ENCODE data around the gene REPIN1.

REPIN1 gene

DNA sequence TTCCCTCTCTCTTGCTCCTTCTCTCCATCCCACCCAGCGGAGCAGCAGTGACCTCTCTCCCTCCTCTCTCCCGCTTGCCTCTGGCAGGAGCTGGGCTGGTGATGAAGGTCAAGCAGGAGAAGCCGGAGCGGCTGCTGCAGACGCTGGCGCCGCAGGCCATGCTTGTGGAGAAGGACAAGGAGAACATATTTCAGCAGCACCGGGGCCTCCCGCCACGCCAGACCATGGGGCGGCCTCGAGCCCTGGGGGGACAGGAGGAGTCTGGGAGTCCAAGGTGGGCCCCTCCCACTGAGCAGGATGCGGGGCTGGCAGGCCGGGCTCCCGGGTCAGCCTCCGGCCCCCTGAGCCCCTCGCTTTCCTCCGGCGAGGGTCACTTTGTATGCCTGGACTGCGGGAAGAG lies 27.8 kb downstream of the REPIN1 start:
- no peak for DNase-seq (ENCODE audit: low read depth)

DNA sequence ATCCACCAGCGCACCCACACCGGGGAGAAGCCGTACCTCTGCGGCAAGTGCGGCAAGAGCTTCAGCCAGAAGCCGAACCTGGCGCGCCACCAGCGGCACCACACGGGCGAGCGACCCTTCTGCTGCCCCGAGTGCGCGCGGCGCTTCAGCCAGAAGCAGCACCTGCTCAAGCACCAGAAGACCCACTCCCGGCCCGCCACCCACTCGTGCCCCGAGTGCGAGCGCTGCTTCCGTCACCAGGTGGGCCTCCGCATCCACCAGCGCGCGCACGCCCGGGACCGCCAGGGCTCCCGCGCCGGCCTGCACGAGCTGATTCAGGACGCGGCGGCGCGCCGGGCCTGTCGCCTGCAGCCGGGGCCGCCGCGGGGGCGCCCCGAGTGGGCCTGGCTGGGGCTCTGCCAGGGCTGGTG lies 28.2 kb downstream of the REPIN1 start:
- no peak for DNase-seq (ENCODE audit: low read depth)

DNA sequence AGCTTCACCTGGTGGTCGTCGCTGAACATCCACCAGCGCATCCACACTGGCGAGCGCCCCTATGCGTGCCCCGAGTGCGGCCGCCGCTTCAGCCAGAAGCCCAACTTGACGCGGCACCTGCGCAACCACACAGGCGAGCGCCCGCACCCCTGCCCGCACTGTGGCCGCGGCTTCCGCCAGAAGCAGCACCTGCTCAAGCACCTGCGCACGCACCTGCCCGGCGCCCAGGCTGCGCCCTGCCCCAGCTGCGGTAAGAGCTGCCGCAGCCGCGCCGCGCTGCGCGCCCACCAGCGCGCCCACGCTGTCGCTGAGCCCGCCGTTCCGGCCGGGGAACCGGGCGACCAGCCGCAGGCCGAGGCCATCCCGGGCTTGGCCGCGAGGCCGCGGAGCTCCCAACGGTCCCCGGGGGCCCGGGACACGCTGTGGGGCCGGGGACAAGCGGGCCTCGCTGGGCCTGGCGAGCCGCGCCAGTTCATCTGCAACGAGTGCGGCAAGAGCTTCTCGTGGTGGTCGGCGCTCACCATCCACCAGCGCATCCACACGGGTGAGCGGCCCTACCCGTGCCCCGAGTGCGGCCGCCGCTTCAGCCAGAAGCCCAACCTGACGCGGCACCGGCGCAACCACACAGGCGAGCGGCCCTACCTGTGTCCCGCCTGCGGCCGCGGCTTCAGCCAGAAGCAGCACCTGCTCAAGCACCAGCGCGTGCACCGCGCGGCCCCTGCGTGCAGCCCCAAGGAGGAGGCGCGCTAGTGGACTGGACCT lies 28.9 kb downstream of the REPIN1 start:
- no peak for DNase-seq (ENCODE audit: low read depth)

DNA sequence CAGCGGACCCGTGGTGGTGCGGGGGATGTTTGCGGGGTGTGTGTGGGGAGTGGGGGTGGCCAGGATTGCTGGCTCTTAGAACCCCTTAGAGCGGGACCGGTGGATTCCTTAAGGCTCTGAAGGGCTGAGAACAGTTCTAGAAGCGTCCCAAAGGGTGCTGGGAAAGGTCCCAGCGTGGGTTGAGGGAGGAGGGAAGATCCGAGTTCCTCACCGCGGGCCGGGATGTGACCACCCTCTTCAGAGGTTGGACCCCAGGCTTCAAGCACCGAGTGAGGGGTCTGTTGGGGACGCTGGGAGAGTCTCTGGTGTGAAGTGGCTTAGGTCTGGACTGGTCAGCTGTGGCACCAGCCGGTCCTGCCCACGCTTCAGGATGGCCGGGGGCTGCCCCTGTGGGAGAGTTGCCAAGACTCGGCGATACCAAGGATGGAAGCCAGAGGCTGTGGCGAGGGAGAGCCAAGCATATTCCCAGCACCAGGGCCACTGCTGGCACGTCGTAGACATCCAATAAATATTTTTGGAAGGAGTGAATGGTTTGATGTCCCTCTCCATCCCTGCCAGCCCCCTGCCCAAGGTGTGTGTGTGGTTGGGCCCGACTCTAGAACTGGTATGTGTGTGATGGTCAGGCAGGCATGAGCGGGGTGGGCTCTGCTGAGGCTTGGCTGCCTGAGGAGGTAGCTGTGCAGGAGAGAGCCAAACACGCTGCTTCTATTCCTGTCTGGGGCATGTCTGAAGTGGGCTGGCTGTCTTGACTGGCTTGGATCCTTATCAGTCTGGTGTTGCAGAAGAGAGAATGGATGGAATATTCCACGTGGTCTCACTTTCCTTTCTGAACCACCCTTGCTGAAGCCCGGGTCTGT lies 29.7 kb downstream of the REPIN1 start:
- no peak for DNase-seq (ENCODE audit: low read depth)

DNA sequence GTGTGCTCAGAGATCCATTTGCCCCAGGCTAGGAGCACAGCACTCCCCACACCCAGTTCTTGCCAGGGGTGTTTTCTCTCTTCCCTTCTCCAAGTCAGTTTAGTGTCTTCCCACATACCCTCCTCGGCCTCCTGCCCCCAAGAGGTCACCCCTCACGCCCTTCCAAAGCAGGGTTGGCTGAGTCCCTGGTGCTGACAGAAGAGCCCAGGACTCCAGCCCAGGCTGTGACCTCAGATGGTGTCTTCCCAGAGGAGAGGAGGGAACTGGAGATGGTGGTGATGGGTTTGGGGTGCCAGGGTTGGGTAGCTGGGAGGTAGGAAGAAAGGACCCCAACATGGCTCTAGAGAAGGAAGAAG lies 30.3 kb downstream of the REPIN1 start:
- DNase-seq (ENCODE audit: low read depth), result no peak

DNA sequence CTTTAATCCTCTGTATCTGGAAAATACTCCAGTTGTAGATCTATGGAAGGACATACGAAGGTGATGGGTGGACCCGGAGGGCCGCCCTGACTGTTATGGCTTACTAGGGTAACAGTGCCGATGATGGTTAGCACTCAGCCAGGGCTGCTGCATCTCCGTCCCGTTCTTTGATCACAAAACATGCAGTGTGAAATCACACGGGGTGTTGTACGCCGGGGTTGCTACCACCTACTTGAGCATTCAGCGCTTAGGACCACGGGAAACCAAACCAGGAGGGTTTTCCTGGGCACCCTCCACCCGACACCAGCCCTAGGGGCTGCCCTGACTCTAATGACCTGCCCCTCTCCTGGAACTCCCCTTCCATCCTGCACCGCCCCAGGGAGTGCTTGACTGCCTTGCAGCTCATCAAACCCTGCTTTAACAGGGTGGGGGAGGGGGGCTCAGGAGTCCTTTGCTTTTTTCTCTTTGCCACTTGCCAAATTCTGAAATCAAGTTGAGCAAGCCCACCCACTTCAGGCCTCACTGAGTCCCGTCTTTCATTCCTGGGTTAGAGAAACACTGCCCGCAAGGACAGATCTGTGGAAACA lies 30.9 kb downstream of the REPIN1 start:
- DNase-seq (ENCODE audit: low read depth), result no peak

DNA sequence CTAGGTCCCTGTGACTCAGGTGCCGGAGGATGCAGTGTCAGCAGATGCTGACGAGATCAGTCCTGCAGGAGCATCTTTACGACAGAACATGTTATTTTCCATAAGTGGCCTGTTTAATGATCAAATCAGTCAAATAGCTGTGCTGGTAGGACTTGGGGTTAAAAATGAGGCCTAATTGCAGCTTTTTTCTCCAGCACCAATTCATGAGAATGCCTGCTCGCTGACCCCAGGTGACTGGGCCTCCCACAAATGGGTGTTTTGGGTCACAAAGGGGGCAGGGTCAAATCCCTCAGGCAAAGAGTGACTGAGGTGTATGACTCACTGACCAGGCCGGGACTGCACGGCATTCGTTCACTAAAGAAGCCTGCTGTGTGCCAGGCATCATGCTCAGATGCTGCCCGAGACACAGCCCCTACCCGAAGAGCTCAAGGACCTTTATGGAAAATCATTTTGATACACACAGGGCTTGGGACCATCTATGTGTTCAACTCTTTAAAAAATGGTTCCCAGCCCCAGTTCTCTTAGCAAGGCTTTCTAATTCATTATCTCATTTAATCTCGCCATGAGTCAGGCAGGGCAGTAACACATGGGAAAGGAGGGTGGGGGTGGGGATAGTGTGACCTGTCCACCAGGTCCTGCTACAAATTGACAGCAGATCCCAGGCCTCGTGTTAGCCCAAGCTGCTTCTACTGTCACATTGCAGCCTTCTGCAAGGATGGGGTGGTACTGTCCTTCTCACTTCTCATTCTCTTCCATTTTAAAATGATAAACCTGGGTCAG lies 31.6 kb downstream of the REPIN1 start:
- DNase-seq (ENCODE audit: low read depth), result no peak

DNA sequence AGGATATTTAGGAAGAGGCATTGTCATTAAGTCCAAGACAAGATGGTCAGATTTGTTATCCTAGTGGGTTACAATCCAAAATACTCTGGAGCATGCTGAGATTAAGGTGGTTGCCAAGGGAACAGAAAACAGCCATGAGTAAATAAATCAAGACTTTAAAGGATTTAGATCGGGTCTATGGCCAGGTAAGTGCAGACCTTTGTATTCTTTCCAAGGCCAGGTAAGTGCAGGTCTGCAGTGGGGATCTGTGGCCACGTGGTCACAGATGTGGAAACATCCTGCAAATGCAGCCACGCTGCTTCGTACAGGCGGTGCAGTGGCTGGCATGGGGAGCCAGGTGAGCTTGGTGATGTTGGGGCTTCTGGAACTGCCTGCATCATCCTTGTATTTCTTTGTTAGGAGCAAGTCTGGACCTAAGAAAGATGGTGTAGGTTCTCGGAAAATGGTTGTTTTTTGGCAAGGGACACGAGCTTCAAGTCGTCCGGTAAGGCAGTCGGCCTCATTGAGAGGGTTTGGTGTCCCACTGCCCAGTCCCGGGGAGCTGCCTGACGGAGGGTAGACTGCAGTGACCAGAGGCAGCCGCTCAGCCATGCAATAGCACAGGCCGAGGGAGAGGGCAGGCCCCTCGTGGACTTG lies 32.3 kb downstream of the REPIN1 start:
- DNase-seq (ENCODE audit: low read depth), result no peak

DNA sequence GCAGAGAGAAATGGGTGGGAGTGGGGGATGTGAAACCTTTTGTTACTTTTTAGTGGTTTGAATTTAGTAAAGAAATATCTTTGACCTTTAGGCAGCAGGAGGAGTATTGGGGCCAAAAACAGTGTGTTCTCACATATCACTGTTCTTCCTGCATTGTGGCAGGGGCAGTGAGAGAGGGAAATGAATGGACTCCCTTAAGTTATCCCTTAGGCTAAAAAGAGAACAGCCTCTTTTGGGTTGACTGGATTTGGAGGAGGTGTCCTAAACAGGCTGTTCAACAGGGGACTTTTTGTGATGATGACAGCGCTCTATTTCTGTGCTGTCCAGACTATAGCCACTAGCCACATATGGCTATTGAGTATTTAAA lies 32.8 kb downstream of the REPIN1 start:
- no peak for DNase-seq (ENCODE audit: low read depth)

DNA sequence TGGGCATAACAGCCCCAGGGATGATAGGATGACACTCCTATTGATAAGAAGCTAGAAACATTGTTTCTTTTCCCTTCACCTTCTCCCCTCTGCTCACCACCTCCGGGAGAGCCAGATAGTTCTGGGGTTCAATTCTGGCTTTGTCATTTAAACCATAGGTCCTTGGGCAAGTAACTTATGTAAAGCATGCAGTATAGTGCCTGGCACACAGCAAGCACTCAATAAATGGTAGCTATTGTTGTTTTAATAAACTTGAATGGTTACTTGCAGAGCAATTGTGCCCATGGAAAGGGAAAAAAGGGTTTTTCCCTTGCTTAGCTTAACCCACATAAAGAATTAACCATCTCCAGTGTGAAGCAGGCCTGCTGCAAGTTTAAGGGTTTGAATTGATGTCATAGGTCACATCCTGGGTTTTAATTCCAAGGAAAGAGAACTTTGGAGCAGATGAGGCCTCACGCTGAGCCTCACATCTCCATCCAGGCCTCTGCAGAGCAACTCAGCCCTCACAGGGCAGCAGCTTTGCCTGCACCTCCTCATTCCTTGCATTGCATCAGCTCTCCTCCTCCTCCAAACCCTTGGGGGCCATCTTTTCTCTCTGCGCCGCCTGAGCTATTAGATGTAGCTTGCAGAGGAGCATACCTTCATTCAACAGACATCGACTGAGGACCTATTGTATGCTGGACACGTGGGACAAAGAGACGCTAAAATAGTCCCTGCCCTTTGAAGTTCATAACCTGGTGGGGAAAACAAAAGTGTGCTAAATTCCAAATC lies 33.4 kb downstream of the REPIN1 start:
- no peak for DNase-seq (ENCODE audit: low read depth)

DNA sequence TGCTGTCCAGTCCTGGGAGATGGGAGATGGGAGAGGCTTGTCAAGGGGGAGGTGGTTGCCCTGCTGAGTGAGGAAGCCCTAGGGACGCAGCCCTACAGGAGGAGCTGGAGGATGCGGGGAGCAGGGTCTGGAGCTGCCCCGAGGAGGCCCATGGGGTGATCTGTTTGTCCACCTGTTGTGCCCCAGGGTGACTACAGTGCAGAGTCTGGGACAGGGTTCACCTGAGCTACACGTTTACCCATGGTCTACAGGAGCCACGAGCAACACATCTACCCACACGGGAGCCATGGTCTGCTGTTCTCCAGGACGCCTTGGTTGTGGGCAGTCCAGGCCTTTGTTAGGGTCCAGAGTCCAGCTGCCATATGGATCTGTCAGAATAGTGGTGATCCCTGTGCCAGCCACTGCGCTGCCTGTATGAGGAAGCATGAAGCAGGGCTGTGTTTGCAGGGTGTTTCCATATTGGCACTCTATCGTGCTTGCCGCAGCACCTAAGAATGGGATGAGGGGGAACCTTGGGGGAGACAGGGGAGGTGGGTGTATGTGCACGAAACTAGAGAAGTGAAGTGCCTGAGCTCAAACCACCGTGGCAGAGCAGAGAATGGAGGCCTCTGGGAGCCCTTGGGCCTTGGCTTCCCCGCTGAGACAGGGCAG lies 34.2 kb downstream of the REPIN1 start:
- no peak for DNase-seq (ENCODE audit: low read depth)

DNA sequence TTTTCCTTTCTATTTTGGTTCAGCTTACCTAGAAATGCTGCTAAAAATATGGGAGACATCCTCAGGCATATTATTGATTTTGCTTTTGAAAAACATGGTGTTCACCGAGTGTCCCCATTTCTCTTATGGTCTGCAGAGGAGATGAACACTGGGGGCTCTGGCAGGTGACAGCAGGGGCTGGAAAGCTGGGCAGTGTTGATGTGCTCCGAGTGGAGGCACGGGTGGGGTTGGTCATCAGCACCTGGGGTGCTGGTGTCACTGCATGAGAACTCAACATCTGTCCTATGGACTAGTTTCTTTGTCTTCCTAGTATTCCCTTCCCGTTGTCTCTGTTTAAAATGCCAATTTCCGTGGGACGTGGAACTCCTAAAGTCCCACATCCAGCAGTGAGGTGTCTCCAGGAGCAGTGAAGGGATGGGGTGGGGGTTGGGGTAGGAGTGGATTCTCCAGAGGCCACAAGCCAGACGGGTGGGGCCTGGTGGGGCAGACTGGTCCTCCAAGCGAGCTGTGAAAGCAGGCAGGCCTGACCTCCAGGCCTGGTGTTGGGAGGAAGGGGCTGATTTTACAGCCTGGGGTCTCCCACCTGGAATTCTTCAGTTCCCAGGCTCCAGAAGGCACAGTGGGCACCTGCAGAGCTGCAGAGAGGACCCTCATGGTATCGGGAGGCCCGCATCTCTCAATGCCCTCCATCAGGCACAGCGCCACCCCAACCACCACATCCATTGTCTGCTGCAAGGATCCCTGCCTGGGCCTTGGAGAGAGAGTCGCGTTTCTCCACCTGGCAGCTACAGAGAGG lies 35.0 kb downstream of the REPIN1 start:
- DNase-seq (ENCODE audit: low read depth), result no peak

DNA sequence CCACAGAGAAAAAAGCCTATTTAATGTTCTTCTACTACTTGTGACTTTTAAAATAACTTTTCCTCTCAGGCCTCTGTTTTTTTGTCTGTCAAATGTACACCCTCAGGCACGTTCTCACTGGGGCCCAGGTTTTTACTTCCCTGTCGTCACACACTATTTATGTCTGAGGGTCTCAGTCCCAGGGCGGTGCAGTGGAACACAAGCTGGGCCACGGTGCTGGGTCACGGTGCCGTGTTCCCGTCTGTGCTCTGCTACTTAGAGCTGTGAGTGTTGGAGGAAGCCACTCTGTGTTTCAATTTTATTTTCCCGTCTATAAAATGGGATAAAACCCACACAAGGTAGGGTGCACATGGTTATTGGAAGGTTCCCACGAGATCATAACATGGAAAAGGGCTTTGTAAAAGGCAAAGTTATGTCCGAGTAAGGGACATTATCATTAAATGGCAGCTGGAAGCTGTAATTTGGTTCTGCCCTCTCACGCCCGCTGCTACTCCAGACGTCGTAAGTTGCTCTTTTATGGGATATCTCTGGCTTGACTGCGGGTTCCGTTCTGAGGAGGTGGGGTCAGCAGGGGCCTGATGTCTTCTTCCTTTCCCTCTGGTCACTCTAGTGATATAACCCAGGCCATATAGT lies 35.7 kb downstream of the REPIN1 start:
- no peak for DNase-seq (ENCODE audit: low read depth)

DNA sequence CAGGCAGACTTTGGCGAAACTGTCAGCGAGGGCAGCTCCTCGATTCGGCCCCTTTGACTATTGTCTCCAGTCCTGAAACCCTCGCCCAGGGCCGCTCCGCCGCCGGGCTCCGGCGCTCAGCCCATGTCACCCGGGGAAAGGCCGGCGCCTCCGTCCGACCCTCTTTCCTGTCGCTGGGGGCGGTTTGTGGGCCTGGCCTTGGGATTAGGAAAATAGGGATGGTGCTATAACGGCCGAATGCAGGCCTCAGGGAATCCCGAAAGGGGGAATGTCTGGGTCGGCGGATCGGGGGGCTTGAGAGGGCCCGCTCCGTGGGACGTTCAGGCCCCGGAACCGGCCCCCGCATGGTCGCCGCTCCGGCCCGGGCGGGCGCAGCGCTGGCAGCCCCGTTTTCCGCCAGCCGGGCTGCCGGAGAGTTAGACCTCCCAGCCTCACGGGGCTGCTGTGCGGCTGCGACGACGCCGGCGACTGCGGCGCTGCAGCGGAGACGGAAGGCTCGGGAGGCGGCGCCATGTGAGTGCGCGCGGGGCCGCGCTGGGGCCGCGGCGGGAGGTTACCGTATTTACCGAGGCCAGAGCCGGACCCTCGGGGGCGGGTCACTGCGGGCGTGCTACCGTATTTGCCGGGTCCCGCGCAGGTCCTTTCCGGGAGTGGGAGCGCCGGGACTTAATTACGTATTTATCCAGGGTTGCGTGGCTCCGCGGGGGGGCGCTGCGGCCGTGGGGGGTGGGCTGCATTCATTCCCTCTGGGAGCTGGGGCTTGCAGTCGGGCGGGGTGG lies 36.4 kb downstream of the REPIN1 start:
- peak; percentile 77 for DNase-seq (ENCODE audit: low read depth)

DNA sequence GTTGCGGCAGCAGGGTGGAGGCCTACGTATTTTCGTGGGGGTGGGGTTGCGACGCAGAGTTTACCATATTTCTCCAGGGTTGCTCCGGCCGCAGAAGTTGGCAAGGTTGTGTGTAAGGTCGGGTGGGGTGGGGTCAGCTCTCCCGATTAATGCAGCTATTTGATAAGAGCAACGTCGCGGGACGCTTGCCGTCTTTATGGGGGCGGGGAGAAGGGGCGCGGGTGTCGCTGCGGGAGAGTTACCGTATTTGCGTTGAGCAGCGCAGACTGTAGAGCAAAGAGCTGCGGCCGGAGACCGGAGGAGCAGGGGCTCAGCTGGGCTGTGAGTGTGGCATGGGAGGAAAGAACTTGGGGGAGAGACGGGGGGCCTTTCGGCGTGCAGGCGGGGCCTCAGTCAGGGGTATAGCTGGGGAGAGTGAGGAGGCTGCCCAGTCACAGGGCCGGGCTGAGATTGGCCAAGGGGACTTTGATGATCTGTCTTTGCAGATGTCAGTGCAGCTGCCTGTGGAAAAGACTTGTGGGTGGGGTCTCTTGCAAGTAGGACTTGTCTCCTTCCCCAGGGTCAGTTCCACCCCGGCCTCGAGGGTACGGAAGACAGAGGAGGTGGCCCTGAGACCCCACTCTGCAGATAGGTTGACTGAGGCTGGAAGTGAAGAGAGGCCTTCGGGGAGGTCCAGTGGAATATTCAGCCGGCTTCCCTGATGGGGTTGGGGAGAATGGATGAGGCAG lies 37.1 kb downstream of the REPIN1 start:
- peak; percentile 6 for DNase-seq (ENCODE audit: low read depth)

DNA sequence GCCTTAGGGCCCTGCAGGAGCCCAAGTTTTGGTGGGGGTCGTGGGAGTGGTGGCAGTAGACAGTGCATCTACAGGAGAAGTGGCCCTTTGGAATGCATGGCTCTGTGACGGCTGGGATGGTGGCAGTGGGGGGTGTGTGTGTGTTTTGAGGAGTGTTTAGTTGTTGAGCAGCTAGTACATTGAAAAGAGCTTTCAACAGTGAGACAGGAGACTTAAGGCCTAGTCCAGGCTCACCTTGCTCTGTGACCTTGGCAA lies 37.6 kb downstream of the REPIN1 start:
- no peak for DNase-seq (ENCODE audit: low read depth)

DNA sequence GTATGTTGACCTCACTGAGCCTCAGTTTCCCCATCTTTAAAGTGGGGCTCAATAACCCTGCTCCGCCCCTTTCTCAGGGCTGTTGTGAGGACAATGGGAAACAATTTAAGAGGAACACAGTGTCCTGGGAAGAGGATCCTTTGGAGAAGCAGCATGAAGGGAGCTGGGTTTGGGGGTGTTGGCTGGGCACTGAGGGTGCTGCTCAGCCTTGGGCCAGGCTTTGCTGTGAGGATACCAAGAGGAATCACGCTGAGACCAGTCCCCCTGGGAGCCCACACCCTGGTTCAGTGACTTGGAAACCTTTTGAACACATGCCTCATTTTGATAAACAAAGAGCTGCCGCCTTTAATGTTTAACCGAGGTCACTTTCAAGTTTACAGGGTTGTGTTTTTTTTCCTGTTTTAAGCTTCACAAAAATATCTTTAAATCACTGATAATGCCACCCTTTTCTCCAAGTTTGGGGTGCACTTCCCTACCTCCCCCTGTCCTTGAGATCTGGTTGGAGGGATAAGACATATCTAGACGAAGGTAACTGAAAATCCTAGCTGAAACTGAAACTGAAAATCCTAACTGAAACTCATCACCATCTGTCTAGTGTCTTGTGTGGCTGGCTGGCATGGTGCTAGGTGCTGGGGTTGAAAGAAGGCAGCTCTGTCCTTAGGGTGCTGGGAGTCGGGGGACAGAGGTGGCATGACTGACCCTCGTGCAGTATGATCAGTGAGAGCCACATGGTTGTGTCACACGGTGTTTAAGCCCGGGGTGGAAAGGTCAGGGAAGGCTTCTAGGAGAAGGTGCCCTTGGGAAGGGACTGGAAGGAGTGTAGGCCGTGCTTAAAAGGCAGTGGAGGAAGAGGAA lies 38.2 kb downstream of the REPIN1 start:
- no peak for DNase-seq (ENCODE audit: low read depth)
